ENCODE measurements around the gene RBM48. TPM values are rescaled to one million over a fixed set of nuclear protein-coding genes. Genes with fewer than 3 reads are reported as not detected.

RBM48 gene
- total RNA-seq, 1 donor from 2014 or later: 9.9 TPM

- peaks cover 29% of the 10 kb centered on the region for H3K36me3 Mint-ChIP-seq (ENCODE audit: low read depth)
- no peaks in the 10 kb centered on the region for H3K4me1 Mint-ChIP-seq (ENCODE audit: low read depth)
- DNase-seq (ENCODE audit: low spot score): no peak
- no peak overlapping the region for H3K4me3 Mint-ChIP-seq (ENCODE audit: unreplicated experiment)
- H3K9me3 Mint-ChIP-seq (ENCODE audit: low read depth): no peaks in the 10 kb centered on the region
- H3K27me3 Mint-ChIP-seq (ENCODE audit: low read depth): no peaks in the 10 kb centered on the region
- H3K27ac Mint-ChIP-seq (ENCODE audit: unreplicated experiment): no peak overlapping the region
- TF ChIP-seq, protein P1, sequence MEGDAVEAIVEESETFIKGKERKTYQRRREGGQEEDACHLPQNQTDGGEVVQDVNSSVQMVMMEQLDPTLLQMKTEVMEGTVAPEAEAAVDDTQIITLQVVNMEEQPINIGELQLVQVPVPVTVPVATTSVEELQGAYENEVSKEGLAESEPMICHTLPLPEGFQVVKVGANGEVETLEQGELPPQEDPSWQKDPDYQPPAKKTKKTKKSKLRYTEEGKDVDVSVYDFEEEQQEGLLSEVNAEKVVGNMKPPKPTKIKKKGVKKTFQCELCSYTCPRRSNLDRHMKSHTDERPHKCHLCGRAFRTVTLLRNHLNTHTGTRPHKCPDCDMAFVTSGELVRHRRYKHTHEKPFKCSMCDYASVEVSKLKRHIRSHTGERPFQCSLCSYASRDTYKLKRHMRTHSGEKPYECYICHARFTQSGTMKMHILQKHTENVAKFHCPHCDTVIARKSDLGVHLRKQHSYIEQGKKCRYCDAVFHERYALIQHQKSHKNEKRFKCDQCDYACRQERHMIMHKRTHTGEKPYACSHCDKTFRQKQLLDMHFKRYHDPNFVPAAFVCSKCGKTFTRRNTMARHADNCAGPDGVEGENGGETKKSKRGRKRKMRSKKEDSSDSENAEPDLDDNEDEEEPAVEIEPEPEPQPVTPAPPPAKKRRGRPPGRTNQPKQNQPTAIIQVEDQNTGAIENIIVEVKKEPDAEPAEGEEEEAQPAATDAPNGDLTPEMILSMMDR (IDR thresholded peaks at IDR 0.05): no peak
Measured at GRCh38 chr7:92504563-92504962, 24.0 kb upstream of the RBM48 start.

- no peak overlapping the region for H3K4me3 Mint-ChIP-seq (ENCODE audit: unreplicated experiment)
- TF ChIP-seq, protein P1 (IDR thresholded peaks at IDR 0.05): no peak
- peaks cover 18% of the 10 kb centered on the region for H3K36me3 Mint-ChIP-seq (ENCODE audit: low read depth)
- H3K27ac Mint-ChIP-seq (ENCODE audit: unreplicated experiment): no peak overlapping the region
- H3K27me3 Mint-ChIP-seq (ENCODE audit: low read depth): no peaks in the 10 kb centered on the region
- no peak for DNase-seq (ENCODE audit: low spot score)
- no peaks in the 10 kb centered on the region for H3K9me3 Mint-ChIP-seq (ENCODE audit: low read depth)
- H3K4me1 Mint-ChIP-seq (ENCODE audit: low read depth): no peaks in the 10 kb centered on the region
Measured at GRCh38 chr7:92506363-92506762, 22.2 kb upstream of the RBM48 start.

DNA sequence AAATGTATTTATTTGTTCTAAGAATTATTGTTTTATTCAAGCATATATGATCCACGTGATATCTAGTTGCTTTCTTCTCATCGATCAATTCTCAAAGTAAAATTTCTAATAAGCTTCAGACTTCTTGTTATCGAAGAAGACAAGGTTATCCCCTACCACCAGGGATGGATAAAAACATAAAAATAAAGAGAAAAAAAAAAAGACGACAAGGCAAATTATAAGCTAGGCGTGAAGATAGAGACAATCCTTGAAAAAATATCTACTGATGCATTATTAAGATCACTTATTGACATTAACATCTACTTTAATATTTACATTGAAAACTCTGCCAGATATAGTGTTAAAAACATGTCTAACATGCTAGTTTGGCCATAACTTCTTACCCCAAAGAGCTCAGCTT lies 19.6 kb upstream of the RBM48 start:
- H3K4me1 Mint-ChIP-seq (ENCODE audit: low read depth): no peaks in the 10 kb centered on the region
- H3K27ac Mint-ChIP-seq (ENCODE audit: unreplicated experiment): no peak overlapping the region
- H3K4me3 Mint-ChIP-seq (ENCODE audit: unreplicated experiment): no peak overlapping the region
- no peaks in the 10 kb centered on the region for H3K27me3 Mint-ChIP-seq (ENCODE audit: low read depth)
- no peaks in the 10 kb centered on the region for H3K9me3 Mint-ChIP-seq (ENCODE audit: low read depth)
- DNase-seq (ENCODE audit: low spot score): no peak
- peaks cover 12% of the 10 kb centered on the region for H3K36me3 Mint-ChIP-seq (ENCODE audit: low read depth)
- TF ChIP-seq, protein P1 (IDR thresholded peaks at IDR 0.05): no peak

GRCh38 chr7:92513167-92513902 lies 15.3 kb upstream of the RBM48 start:
- Mint-ChIP-seq H3K4me3 (ENCODE audit: unreplicated experiment) (no peak overlapping the region), H3K27ac (ENCODE audit: unreplicated experiment) (no peak overlapping the region), H3K27me3 (ENCODE audit: low read depth) (no peaks in the 10 kb centered on the region), H3K36me3 (ENCODE audit: low read depth) (peaks cover 10% of the 10 kb centered on the region), H3K9me3 (ENCODE audit: low read depth) (no peaks in the 10 kb centered on the region), H3K4me1 (ENCODE audit: low read depth) (no peaks in the 10 kb centered on the region)
- DNase-seq (ENCODE audit: low spot score): no peak
- TF ChIP-seq, protein P1 (IDR thresholded peaks at IDR 0.05): no peak

DNA sequence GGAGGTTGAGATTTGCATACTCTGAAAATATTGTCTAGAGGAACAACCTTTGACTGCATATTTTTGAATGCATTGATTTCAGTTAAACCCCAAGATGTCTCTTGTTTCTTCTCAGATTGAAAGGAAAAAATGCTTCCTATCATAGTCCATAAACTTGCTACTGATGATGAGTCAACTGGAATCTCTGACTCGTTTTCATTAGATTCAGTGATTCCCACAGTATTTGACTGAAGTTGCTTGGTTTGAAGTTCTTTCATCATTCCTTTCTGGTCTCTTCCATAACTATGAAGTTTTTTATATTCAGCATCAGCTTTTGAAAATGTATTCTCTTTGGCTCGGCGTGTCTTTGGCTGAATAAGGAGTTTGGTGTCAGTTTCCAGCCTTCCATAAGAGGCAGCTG lies 11.0 kb upstream of the RBM48 start:
- no peak for DNase-seq (ENCODE audit: low spot score)
- TF ChIP-seq, protein P1 (IDR thresholded peaks at IDR 0.05): no peak
- Mint-ChIP-seq H3K27me3 (ENCODE audit: low read depth) (no peaks in the 10 kb centered on the region), H3K4me1 (ENCODE audit: low read depth) (no peaks in the 10 kb centered on the region), H3K4me3 (ENCODE audit: unreplicated experiment) (no peak overlapping the region), H3K9me3 (ENCODE audit: low read depth) (no peaks in the 10 kb centered on the region), H3K27ac (ENCODE audit: unreplicated experiment) (no peak overlapping the region), H3K36me3 (ENCODE audit: low read depth) (peaks cover 7% of the 10 kb centered on the region)
